AG04450 (cell line): ENCODE data around the gene NTM. TPM values are rescaled to one million over a fixed set of nuclear protein-coding genes. Genes with fewer than 3 reads are reported as not detected.

ENCODE experiments used
- CTCF ChIA-PET: fragments of 300-600, 350-600 bp; formaldehyde crosslinking; extraction: SDS; loops from one replicate; lab custom pipeline; 2022; ENCODE audit warnings: antibody characterized with exemption, inconsistent platforms; lab: Charles Lee
- POLR2A ChIA-PET: fragments of 350-600 bp; formaldehyde crosslinking; extraction: SDS; loops from one replicate; lab custom pipeline; 2021; ENCODE audit warnings: antibody characterized with exemption, inconsistent platforms; lab: Yijun Ruan, JAX
- DNase-seq: peaks from one replicate; pipeline ENCODE4 v3.0.0-alpha.2; 2011; ENCODE audit warnings: low read depth, low spot score
- H3K27ac ChIP-seq: one replicate; pipeline ENCODE4 v1.5.1; 2012; ENCODE audit warnings: low read depth, low read length, control low read depth
- H3K27me3 ChIP-seq: one replicate; pipeline ENCODE4 v1.6.0; 2012; ENCODE audit warnings: low read length; ENCODE audit not compliant: control insufficient read depth, insufficient read depth
- H3K4me3 ChIP-seq: 2 replicates; pipeline ENCODE4 v1.5.1; 2011; ENCODE audit warnings: mild to moderate bottlenecking, low read depth, low read length, control low read depth
- H3K9me3 ChIP-seq: 2 replicates; pipeline ENCODE4 v1.5.1; 2012; ENCODE audit warnings: low read length; ENCODE audit not compliant: control insufficient read depth, insufficient read depth
- polyA plus RNA-seq: library from polyadenylated mRNA; depleted of rRNA; stranded (reverse); fragments of >200 nt; gene quantifications from 2 replicates; pipeline ENCODE4 v1.2.3, GENCODE V29; 2011
- TF ChIP-seq, protein P1 (sequence below): IDR thresholded peaks from 2 replicates; pipeline ENCODE4 v1.5.1; 2011; ENCODE audit warnings: low read depth, low read length, control low read depth, inconsistent platforms

The NTM gene
- polyA plus RNA-seq, 1 experiment: 26.9 TPM

DNA sequence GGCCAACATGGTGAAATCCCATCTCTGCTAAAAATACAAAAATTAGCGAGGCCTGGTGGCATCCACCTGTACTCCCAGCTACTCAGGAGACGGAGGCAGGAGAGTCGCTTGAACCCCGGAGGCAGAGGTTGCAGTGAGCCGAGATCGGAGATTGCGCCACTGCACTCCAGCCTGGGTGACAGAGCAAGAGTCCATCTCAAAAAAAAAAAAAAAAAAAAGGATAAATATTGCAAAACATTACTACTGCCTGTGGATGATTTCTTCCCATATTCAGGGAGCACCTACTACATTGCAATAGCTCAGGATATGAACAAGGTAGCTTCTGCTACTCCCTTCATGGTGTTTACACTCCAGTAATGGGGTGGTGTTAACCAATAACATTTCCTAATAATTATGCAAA is 980.6 kb downstream of the NTM start:
- CTCF ChIA-PET: no interaction called here
- no peak for DNase-seq
- no peak overlapping the region for H3K4me3 ChIP-seq
- no peak overlapping the region for H3K27ac ChIP-seq
- TF ChIP-seq, protein P1, sequence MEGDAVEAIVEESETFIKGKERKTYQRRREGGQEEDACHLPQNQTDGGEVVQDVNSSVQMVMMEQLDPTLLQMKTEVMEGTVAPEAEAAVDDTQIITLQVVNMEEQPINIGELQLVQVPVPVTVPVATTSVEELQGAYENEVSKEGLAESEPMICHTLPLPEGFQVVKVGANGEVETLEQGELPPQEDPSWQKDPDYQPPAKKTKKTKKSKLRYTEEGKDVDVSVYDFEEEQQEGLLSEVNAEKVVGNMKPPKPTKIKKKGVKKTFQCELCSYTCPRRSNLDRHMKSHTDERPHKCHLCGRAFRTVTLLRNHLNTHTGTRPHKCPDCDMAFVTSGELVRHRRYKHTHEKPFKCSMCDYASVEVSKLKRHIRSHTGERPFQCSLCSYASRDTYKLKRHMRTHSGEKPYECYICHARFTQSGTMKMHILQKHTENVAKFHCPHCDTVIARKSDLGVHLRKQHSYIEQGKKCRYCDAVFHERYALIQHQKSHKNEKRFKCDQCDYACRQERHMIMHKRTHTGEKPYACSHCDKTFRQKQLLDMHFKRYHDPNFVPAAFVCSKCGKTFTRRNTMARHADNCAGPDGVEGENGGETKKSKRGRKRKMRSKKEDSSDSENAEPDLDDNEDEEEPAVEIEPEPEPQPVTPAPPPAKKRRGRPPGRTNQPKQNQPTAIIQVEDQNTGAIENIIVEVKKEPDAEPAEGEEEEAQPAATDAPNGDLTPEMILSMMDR: no peak
- H3K27me3 ChIP-seq: peaks cover 16% of the 10 kb centered on the region
- H3K9me3 ChIP-seq: no peaks in the 10 kb centered on the region
- POLR2A ChIA-PET: no interaction called here

DNA sequence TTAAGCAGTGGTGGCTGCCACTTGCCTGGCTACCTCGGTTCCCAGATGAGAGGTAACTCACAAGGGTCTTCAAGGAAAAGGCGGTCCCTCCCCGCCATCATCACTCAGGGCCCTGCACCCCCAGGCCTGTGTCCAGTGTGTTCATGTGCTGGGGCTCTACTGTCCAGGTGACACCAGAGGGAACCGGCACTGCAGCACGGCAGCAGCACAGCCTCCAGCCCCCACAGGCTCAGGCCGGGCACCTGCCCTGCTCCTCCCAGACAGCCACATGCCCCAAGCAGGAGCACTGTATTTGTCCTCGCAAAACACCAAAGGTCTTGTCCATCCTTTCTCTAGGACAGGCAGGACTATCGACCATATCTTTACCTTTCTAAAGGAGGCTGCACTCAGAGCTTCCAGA is 982.1 kb downstream of the NTM start:
- ChIA-PET POLR2A (no interaction called here), CTCF (interaction anchor here (1.2 kb wide), 1 partner anchor 712 kb away, joined by 3 read pairs; no protein-coding TSS in a partner anchor)
- DNase-seq: no peak
- TF ChIP-seq, protein P1: no peak
- no peak overlapping the region for H3K4me3 ChIP-seq
- peaks cover 21% of the 10 kb centered on the region for H3K27me3 ChIP-seq
- H3K9me3 ChIP-seq: no peaks in the 10 kb centered on the region
- H3K27ac ChIP-seq: no peak overlapping the region

DNA sequence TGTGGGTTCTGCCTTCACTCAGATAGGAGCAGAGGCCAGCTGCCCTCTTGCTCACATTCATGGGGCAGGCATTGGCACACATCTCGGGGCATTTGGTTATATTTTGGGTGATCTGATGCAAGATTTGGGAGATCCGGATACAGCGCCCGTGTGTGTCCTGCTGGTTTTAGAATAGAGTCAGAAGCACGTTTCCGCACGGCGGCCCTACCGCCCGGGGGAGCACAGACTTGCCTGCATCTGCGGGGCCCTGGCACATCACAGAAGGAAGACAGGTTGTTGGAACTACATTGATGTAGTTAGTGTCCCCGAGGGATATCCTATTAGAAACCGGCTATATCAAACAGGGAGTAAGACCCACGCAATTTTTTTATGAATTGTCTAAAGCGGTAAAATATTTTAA is 982.8 kb downstream of the NTM start:
- ChIA-PET CTCF (no interaction called here), POLR2A (no interaction called here)
- Histone ChIP-seq H3K27ac (no peak overlapping the region), H3K27me3 (peaks cover 16% of the 10 kb centered on the region), H3K4me3 (no peak overlapping the region), H3K9me3 (no peaks in the 10 kb centered on the region)
- DNase-seq: no peak
- TF ChIP-seq, protein P1: no peak

DNA sequence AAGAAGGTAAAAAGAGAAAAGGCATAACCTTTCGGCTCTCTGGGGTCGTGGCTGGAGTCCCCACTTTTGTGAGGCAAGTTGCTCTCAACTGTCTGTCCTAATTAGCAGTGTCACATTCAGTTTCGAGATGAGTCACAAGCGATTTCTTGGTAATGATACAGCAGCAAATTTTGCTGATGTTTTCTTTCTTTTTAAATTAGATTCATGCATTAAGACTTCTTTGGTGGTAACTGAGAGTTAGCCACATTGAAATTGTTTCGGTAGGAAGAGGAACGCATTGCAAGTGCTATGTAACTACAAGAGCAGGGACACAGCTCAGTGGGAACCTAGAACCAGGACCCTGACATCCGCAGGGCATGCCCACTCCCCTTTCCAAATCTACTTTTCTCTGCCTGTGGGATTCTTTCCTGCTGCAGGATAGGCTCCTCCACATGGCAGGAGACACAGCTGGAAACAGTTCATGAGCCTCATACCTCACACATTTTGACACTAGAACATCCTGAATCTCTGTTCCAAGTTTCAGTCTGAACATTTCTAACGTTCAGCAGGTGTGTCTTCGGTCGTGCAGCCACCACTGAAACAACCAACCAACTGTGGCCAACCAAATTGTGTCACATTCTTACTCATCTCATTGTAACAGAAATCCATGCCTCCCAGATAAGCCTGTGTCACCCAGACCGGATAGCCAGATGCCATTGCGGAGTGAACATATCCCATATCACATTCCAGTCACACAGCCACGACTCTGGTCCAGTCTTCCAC is 987.6 kb downstream of the NTM start:
- no peak overlapping the region for H3K4me3 ChIP-seq
- no peaks in the 10 kb centered on the region for H3K9me3 ChIP-seq
- H3K27ac ChIP-seq: no peak overlapping the region
- CTCF ChIA-PET: no interaction called here
- DNase-seq: no peak
- peaks cover 17% of the 10 kb centered on the region for H3K27me3 ChIP-seq
- POLR2A ChIA-PET: no interaction called here
- TF ChIP-seq, protein P1: no peak

DNA sequence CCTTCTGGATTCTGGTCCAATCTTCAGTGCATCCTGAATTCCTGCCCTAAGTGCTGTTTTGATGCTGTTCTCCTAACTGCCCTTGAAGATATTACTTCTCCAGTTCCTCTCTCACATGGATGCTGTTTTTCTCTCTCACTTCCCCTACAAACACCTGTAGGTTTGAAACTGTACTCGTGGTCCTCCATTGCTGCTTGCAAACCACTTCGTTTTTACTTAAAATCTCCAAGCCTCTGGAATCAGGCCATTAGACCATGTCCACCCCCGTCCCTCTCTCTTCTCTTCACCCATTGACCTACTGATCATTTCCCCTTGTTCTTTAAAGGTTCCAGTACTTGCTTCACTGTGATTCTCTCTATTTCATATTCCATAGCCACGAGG is 988.1 kb downstream of the NTM start:
- TF ChIP-seq, protein P1: no peak
- no peak overlapping the region for H3K27ac ChIP-seq
- ChIA-PET POLR2A (no interaction called here), CTCF (no interaction called here)
- H3K27me3 ChIP-seq: peaks cover 17% of the 10 kb centered on the region
- no peaks in the 10 kb centered on the region for H3K9me3 ChIP-seq
- no peak for DNase-seq
- no peak overlapping the region for H3K4me3 ChIP-seq
